22Rv1 (cell line): Measurements from ENCODE around the gene PPDPF.

Experiments
- CTCF ChIP-seq: fragments of 450-650 bp; IDR thresholded peaks from 2 replicates; pipeline ENCODE4 v1.5.1; 2017; ENCODE audit warnings: mild to moderate bottlenecking
- ZFX ChIP-seq: fragments of 450-650 bp; IDR thresholded peaks from 2 replicates; pipeline ENCODE4 v1.6.1; 2017; ENCODE audit warnings: antibody characterized with exemption, borderline replicate concordance

DNA sequence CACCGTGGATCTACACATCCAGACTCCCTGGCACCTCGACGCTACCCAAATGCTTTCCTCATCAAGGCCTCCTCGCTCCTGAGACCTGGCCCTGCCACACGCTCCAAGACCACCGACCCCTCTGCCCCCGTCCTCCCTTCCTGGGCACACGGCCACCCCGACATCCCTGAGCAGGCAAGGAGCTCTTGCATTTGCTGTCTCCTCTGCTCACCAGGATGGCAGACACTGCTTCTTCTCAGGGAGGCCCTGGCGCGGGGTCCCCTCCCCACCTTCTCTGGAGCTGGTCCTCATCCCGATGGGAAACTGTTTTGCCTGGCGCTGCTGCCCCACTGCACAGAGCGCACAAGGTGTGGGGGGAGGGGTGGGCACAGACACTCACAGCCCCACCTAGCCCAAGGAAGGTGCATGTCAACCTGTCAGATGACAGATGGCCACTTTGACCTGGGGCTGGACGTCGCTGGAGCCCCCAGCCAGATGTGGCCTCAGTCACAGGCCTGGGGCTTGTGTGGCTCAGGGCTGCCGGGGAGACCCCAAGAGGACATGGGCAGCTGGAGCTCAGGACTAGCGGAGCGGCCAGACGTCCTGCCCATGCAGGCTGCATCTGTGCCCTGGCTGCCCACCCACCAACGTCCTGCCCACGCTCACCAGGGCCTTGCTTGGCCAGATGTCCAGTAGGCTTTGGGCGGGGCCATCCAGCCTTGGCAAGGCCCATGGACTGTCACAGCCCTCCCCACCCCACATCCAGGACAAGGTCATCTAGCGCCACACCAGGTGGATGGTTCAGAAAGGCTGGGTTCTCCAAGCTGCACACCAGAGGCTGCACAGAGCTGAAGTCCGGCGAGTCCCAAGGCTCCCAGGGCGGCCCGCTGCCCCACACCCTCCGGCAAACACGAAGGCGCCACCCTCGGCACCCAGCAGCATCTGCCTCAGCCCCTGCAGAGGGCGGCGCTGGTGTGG lies 41.9 kb upstream of the PPDPF start:
- TF ChIP-seq CTCF: peak; percentile 22; the same call in 1 of the 2 replicates
- TF ChIP-seq ZFX: no peak
